Neural cell (in vitro differentiated cells): ENCODE results near the gene OTUD3. TPM values are rescaled to one million over a fixed set of nuclear protein-coding genes. Genes with fewer than 3 reads are reported as not detected.

Experiments
- H2AFZ ChIP-seq: fragments of 200-600, 300-800 bp; sonication (generic), shearing (Covaris generic); 2 replicates; pipeline ENCODE4 v1.6.0; 2014; ENCODE audit warnings: low read depth, mild to moderate bottlenecking, antibody characterized with exemption, low read length, moderate library complexity
- H3F3A ChIP-seq: fragments of 200-600 bp; shearing (Covaris generic); 2 replicates; pipeline ENCODE4 v1.6.1; 2016; ENCODE audit warnings: mild to moderate bottlenecking, moderate library complexity, mixed read lengths, antibody characterized with exemption, low read length; ENCODE audit not compliant: insufficient read depth, poor library complexity, severe bottlenecking
- H3K27ac ChIP-seq: fragments of 200-600, 300-800 bp; sonication (generic), shearing (Covaris generic); 2 replicates; pipeline ENCODE4 v1.5.1; 2014; ENCODE audit warnings: mild to moderate bottlenecking, low read length, moderate library complexity
- H3K27me3 ChIP-seq: fragments of 300-800, 200-600 bp; sonication (generic), shearing (Covaris generic); 2 replicates; pipeline ENCODE4 v1.6.0; 2014; ENCODE audit warnings: mild to moderate bottlenecking, low read depth, low read length, moderate library complexity; ENCODE audit not compliant: insufficient read depth
- H3K36me3 ChIP-seq: fragments of 300-800, 200-600 bp; sonication (generic), shearing (Covaris generic); 2 replicates; pipeline ENCODE4 v1.5.1; 2014; ENCODE audit warnings: mild to moderate bottlenecking, antibody characterized with exemption, low read length, moderate library complexity; ENCODE audit not compliant: insufficient read depth
- H3K4me2 ChIP-seq: fragments of 300-800, 200-600 bp; sonication (generic), shearing (Covaris generic); 2 replicates; pipeline ENCODE4 v1.6.0; 2014; ENCODE audit warnings: mild to moderate bottlenecking, low read length
- H3K4me3 ChIP-seq: fragments of 300-800, 200-600 bp; sonication (generic), shearing (Covaris generic); 2 replicates; pipeline ENCODE4 v1.5.1; 2014; ENCODE audit warnings: mild to moderate bottlenecking, low read length, moderate library complexity
- H3K79me2 ChIP-seq: fragments of 200-600 bp; shearing (Covaris generic); replicated peaks from 2 replicates; pipeline ENCODE4 v1.6.0; 2014; ENCODE audit warnings: mild to moderate bottlenecking, low read length, moderate library complexity; ENCODE audit not compliant: insufficient read depth
- H3K9ac ChIP-seq: fragments of 300-800, 200-600 bp; sonication (generic), shearing (Covaris generic); 2 replicates; pipeline ENCODE4 v1.6.1; 2016; ENCODE audit warnings: mild to moderate bottlenecking, low read length, mixed read lengths
- H3K9me2 ChIP-seq: fragments of 200-600 bp; shearing (Covaris generic); 2 replicates; pipeline ENCODE4 v1.6.1; 2016; ENCODE audit warnings: mild to moderate bottlenecking, low read length, mixed read lengths; ENCODE audit not compliant: insufficient read depth
- H3K9me3 ChIP-seq: fragments of 200-600, 300-800 bp; sonication (generic), shearing (Covaris generic); 2 replicates; pipeline ENCODE4 v1.6.1; 2016; ENCODE audit warnings: mild to moderate bottlenecking, mixed run types, low read length, moderate library complexity, mixed read lengths
- H4K20me1 ChIP-seq: fragments of 200-600 bp; shearing (Covaris generic); 2 replicates; pipeline ENCODE4 v1.6.1; 2016; ENCODE audit warnings: mild to moderate bottlenecking, mixed run types; ENCODE audit not compliant: insufficient read depth
- EP300 ChIP-seq: fragments of 450-650 bp; conservative IDR thresholded peaks from 2 replicates; pipeline ENCODE4 v1.6.1; 2014; ENCODE audit warnings: antibody characterized with exemption, mild to moderate bottlenecking, moderate library complexity; ENCODE audit not compliant: poor library complexity, severe bottlenecking
- EZH2 ChIP-seq: fragments of 200-600, 300-800 bp; shearing (Covaris generic), sonication (generic); IDR thresholded peaks from 2 replicates; pipeline ENCODE4 v1.6.1; 2014; ENCODE audit warnings: antibody characterized with exemption, low read length, borderline replicate concordance, mild to moderate bottlenecking; ENCODE audit not compliant: insufficient read depth, poor library complexity, severe bottlenecking
- MXI1 ChIP-seq: fragments of 450-650 bp; conservative IDR thresholded peaks from 2 replicates; pipeline ENCODE4 v1.6.1; 2014; ENCODE audit warnings: antibody characterized with exemption, mild to moderate bottlenecking; ENCODE audit not compliant: poor library complexity, severe bottlenecking
- POLR2AphosphoS5 ChIP-seq: IDR thresholded peaks from 2 replicates; pipeline ENCODE4 v1.6.1; 2012
- RAD21 ChIP-seq: fragments of 450-650 bp; conservative IDR thresholded peaks from 2 replicates; pipeline ENCODE4 v1.6.1; 2014; ENCODE audit warnings: antibody characterized with exemption, mild to moderate bottlenecking, moderate library complexity
- SMC3 ChIP-seq: fragments of 450-650 bp; conservative IDR thresholded peaks from 2 replicates; pipeline ENCODE4 v1.6.1; 2014; ENCODE audit warnings: antibody characterized with exemption, mild to moderate bottlenecking, moderate library complexity; ENCODE audit not compliant: poor library complexity
- TAF1 ChIP-seq: IDR thresholded peaks from 2 replicates; pipeline ENCODE4 v1.6.1; 2012; ENCODE audit warnings: low read depth
- polyA plus RNA-seq: library from polyadenylated mRNA; depleted of rRNA; stranded (reverse); fragments of >200 nt; gene quantifications from 2 replicates; pipeline ENCODE4 v1.2.3, GENCODE V29; 2014
- TF ChIP-seq, protein P1 (sequence below): fragments of 450-650 bp; IDR thresholded peaks from 2 replicates; pipeline ENCODE4 v1.5.1; 2014; ENCODE audit warnings: antibody characterized with exemption, mild to moderate bottlenecking, moderate library complexity; ENCODE audit not compliant: poor library complexity, severe bottlenecking
- TF ChIP-seq, protein P2 (sequence below): IDR thresholded peaks from 2 replicates; pipeline ENCODE4 v1.6.1; 2012; ENCODE audit warnings: borderline replicate concordance

OTUD3 gene
- polyA plus RNA-seq, 1 donor from 2014 or later, result 24.0 TPM

DNA sequence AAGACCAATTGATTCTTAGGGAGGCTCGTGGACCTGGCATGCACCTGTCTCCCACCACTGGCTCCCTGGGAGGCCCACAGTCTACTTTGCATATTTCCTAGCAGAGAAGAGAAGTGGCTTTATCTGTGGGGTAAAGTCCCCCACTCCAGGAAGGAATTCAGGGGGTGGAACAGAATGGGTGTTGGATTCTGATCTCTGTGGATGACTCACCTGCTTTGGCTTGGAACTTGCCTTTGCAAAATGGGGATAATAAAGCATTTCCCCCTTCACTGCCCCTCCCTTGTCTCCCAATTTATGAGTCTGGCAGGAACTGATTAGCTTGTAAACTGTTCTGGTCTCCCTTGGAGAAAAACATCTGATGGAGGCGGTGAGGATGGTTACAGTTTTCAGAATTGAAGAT lies 21.2 kb upstream of the OTUD3 start:
- Histone ChIP-seq H3K4me3 (no peak overlapping the region), H2AFZ (no peak overlapping the region), H3K27me3 (no peaks in the 10 kb centered on the region), H3F3A (no peaks in the 10 kb centered on the region), H3K9me3 (no peaks in the 10 kb centered on the region), H4K20me1 (no peaks in the 10 kb centered on the region), H3K79me2 (no peaks in the 10 kb centered on the region), H3K27ac (no peak overlapping the region), H3K9ac (no peak overlapping the region), H3K36me3 (no peaks in the 10 kb centered on the region), H3K9me2 (no peaks in the 10 kb centered on the region), H3K4me2 (no peak overlapping the region)
- no peak for TF ChIP-seq EZH2
- no peak for TF ChIP-seq EP300
- no peak for TF ChIP-seq MXI1
- TF ChIP-seq, protein P1, sequence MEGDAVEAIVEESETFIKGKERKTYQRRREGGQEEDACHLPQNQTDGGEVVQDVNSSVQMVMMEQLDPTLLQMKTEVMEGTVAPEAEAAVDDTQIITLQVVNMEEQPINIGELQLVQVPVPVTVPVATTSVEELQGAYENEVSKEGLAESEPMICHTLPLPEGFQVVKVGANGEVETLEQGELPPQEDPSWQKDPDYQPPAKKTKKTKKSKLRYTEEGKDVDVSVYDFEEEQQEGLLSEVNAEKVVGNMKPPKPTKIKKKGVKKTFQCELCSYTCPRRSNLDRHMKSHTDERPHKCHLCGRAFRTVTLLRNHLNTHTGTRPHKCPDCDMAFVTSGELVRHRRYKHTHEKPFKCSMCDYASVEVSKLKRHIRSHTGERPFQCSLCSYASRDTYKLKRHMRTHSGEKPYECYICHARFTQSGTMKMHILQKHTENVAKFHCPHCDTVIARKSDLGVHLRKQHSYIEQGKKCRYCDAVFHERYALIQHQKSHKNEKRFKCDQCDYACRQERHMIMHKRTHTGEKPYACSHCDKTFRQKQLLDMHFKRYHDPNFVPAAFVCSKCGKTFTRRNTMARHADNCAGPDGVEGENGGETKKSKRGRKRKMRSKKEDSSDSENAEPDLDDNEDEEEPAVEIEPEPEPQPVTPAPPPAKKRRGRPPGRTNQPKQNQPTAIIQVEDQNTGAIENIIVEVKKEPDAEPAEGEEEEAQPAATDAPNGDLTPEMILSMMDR, result no peak
- no peak for TF ChIP-seq TAF1
- TF ChIP-seq SMC3, result no peak
- TF ChIP-seq RAD21, result no peak
- no peak for TF ChIP-seq POLR2AphosphoS5

DNA sequence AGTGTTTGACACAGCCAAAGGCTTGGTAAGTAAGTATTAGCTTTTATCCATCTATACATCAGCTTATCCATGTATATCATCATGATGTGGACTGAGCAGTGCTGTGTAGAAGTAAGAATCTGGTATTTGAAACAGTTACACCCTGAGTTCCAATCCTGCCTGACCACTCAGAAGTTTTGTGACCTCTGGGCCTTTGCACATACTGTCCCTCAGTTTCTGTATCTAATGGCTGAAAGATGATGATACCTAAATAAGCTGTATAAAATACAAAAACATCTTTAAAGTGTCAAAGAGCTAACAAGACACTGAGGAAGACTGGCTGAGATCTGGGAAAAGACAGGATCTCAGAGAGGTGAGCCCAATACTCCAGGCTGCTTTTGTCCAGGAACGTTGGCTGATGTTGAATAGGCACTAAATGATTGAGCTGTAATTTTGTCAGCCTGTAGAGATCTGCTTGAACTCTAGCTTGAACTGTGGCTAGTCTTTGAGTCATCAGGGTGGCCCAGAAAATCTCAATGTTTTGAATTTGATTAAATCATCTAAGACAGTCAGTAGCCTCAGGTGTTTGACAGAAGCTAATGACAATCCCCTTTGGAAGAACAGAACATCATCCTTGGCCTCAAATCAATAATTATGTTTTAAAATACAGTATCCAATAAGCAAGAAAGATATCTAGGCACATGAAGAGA lies 20.2 kb upstream of the OTUD3 start:
- Histone ChIP-seq H3K9me3 (no peaks in the 10 kb centered on the region), H3K36me3 (no peaks in the 10 kb centered on the region), H3K4me3 (no peak overlapping the region), H3K27ac (no peak overlapping the region), H3K9me2 (no peaks in the 10 kb centered on the region), H3K4me2 (no peak overlapping the region), H4K20me1 (no peaks in the 10 kb centered on the region), H2AFZ (no peak overlapping the region), H3K27me3 (no peaks in the 10 kb centered on the region), H3K9ac (no peak overlapping the region), H3K79me2 (no peaks in the 10 kb centered on the region), H3F3A (no peaks in the 10 kb centered on the region)
- TF ChIP-seq, protein P2, sequence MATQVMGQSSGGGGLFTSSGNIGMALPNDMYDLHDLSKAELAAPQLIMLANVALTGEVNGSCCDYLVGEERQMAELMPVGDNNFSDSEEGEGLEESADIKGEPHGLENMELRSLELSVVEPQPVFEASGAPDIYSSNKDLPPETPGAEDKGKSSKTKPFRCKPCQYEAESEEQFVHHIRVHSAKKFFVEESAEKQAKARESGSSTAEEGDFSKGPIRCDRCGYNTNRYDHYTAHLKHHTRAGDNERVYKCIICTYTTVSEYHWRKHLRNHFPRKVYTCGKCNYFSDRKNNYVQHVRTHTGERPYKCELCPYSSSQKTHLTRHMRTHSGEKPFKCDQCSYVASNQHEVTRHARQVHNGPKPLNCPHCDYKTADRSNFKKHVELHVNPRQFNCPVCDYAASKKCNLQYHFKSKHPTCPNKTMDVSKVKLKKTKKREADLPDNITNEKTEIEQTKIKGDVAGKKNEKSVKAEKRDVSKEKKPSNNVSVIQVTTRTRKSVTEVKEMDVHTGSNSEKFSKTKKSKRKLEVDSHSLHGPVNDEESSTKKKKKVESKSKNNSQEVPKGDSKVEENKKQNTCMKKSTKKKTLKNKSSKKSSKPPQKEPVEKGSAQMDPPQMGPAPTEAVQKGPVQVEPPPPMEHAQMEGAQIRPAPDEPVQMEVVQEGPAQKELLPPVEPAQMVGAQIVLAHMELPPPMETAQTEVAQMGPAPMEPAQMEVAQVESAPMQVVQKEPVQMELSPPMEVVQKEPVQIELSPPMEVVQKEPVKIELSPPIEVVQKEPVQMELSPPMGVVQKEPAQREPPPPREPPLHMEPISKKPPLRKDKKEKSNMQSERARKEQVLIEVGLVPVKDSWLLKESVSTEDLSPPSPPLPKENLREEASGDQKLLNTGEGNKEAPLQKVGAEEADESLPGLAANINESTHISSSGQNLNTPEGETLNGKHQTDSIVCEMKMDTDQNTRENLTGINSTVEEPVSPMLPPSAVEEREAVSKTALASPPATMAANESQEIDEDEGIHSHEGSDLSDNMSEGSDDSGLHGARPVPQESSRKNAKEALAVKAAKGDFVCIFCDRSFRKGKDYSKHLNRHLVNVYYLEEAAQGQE, result no peak

DNA sequence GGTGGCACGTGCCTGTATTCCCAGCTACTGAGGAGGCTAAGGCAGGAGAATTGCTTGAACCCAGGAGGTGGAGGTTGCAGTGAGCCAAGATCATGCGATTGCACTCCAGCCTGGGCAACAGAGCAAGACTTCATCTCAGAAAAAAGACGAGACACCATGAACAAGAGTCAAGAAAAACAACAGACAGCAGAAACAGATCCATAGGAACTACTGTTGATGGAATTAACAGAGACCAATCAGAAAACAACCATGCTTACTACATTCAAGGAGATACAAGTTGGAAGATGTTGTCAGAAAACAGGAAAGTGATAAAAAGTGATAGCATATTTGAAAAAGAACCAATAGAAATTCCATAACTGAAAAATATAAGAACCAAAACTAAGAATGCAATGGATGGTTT lies 19.3 kb upstream of the OTUD3 start:
- no peaks in the 10 kb centered on the region for H3K36me3 ChIP-seq
- no peak for TF ChIP-seq POLR2AphosphoS5
- TF ChIP-seq RAD21, result no peak
- TF ChIP-seq, protein P1, result no peak
- TF ChIP-seq, protein P2, result no peak
- TF ChIP-seq EP300, result no peak
- no peak for TF ChIP-seq TAF1
- no peak for TF ChIP-seq MXI1
- H3K9me2 ChIP-seq, result no peaks in the 10 kb centered on the region
- H3K27ac ChIP-seq, result no peak overlapping the region
- no peak overlapping the region for H3K9ac ChIP-seq
- no peak overlapping the region for H3K4me2 ChIP-seq
- no peaks in the 10 kb centered on the region for H4K20me1 ChIP-seq
- H3K9me3 ChIP-seq, result no peaks in the 10 kb centered on the region
- H3F3A ChIP-seq, result no peaks in the 10 kb centered on the region
- no peak overlapping the region for H3K4me3 ChIP-seq
- no peak overlapping the region for H2AFZ ChIP-seq
- H3K79me2 ChIP-seq, result no peaks in the 10 kb centered on the region
- no peaks in the 10 kb centered on the region for H3K27me3 ChIP-seq
